HS-5 (cell line): ENCODE results near the gene LRCH3.

Experiments
- DNase-seq: peaks from one replicate; pipeline ENCODE4 v3.0.0-alpha.2; 2012; ENCODE audit warnings: low read depth

Gene LRCH3

DNA sequence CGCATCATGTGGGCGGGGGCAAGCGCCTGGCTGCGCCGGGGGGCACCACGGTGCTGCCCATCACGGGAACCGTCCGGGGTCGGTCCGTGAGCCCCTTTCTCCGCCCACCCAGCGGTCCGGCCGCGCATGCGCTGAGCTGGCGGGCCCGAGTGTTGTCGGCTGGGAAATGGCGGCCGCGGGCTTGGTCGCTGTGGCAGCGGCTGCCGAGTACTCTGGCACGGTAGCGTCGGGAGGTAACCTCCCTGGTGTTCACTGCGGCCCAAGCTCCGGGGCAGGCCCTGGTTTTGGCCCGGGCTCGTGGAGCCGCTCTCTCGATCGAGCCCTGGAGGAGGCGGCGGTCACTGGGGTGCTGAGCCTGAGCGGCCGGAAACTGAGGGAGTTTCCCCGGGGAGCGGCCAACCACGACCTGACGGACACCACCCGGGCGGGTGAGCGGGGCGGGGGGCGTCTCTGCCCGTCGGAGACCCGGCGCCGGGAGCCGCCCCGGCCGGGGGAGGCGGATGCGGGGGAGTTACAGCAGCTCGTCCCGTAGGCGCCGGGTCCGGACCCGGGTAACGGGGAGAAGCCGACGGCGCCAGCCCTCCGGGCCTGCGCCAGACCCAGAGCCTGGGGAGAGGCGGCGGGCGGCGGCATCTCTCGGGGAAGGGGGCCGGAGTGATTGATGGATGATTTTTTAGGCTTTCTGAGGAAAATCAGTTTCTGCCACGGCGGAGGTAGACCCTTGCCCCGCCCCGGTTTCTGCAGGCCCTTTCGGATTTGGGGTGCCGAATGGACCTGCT is at the start of gene LRCH3:
Gene LRCH3 (plus strand): TSS at position 142 of the 779 bp plus-strand sequence. CDS start 25 bp downstream, at position 167.
- peak; percentile 53 for DNase-seq

DNA sequence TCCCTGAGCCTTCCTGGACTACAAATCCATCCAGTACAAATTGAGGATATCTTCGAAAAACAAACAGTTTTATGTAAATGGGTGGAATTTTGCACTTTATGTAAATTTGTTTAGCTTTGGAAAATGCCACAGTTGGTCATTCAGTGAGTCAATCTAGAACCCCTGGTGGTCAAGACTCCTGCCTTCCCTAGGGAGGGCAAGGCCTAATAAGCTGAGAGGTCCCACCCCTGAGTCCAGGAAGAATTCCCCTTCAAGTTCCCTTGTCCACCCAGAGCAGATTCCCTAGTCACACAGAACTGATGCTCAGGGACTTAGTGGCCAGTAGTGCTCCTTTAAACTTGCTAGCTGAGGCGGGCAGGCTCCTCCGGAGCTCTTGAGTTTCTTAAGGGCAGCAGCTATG is 48.3 kb upstream of the LRCH3 start:
- no peak for DNase-seq

DNA sequence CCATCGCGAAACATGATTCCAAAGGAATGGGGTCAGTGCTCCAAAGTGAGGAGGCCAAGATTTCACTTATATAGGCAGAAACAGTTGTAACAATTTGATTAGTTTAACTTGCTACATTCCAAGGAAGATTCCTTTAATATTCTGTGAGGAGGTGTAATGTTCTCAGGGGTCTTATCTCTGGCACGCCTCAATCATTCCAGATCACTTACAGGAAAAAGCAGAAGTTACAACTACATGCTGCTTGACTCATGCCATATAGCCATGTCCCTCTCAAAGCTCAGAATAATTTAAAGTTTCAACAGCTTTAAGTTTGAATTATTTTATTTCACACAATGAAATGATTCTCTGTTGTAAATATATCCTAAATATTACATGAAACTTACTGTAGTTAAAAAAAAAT is 44.8 kb upstream of the LRCH3 start:
- no peak for DNase-seq

DNA sequence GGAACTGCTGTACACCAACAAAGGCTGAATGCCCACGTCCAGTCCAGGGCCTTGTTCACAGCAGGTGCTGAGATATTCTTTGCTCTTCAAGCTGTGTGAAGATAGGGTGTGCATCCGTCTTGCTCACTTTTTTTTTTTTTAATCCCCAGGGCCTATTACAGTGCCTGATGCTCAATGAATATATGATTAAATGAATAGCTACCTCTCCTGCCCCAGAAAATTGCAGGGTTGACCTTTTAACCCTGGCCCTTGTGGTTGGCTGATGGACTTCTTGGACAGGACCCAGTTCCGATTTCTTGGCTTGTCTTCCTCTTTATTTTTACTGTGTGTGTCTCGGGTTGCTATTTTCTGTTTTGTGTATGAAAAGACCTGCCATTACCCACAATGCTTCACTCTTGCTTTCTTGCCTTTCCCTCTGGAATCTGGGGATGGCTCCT is 44.2 kb upstream of the LRCH3 start:
- DNase-seq: no peak

DNA sequence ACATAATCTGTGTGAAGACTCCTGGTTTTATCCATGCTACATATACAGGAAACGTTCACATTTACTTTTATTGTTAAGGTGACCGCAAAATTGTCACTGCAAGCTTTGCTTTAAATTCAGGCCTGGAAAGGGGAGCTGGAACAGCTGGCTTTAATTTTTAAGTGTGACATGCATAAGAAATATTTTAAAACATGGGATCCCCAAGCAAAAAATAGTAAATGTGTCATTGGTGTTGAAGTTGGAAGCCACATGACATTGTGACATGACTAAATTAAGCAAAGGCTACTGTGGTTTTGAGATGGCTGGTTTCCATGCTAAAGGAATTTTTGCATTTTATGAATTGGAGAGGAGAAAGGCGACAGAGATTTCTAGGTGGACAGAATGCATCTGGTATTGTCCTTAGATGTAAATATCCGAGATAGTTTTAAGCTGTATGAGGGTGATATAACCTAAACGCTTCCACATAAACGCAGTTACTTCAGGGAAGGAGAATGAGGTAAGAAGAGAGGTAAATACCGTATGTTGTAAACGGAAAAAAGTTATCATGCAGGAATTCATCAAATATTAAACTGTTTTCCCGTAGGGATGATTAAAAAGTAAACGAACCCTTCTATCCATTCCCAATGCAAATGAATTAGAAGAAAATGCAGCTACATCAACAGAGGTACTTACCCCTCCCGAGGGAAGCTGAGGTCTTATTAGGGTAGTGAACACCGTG is 42.3 kb upstream of the LRCH3 start:
- no peak for DNase-seq

DNA sequence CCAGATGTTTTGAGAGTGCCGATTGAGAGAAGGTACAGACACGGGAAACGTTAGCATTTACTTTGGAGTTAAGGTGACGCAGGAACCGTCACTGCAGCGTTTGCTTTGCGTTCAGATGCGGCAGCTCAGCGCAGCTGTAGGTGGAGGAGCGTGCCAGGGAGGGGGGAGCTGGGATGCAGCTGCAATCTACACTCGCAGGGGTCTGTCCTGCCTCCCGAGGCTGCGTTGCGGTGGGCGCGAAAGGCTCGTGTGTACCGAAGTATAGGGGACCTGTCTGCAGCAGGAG is 41.8 kb upstream of the LRCH3 start:
- DNase-seq: no peak

DNA sequence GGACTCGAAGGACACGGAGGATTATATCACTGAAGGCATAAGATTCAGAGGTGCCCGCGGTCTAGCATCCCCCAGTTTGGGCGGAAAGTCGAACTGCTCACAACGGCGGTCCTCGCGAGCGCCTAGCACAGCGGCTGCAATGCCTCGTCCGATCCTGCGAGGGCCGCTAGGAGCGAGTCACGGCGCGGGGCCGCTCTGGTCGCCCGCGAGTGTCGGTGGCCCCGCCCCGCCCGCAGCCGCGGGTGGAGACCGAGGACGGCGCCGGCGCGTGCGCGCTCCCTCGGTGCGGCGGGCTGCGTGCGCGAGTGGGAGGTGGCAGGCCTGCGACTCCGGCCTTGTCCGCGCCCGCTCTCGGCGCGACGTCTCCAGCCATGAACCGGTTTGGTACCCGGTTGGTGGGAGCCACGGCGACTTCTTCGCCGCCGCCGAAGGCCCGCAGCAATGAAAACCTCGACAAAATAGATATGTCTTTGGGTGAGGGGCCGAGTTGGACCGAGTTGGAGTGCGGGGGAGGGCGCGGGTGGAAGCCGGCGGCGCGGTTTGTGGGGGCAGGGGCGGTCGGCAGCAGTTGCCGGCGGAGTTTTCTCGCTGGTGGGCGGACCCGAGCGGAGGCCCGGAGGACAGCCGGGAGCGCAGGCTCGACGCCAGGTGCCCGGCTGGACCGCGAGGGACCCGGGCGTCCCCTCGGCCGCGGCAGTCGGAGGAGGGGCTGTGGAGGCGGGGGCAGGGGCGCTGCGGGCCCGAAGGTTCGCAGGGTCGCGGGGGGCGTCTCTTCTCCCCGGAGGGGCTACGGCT is 41.3 kb upstream of the LRCH3 start, which contains the start of gene FYTTD1:
Gene FYTTD1 (plus strand): TSS at position 283 of the 795 bp plus-strand sequence. CDS start 89 bp downstream, at position 372.
- DNase-seq: no peak

DNA sequence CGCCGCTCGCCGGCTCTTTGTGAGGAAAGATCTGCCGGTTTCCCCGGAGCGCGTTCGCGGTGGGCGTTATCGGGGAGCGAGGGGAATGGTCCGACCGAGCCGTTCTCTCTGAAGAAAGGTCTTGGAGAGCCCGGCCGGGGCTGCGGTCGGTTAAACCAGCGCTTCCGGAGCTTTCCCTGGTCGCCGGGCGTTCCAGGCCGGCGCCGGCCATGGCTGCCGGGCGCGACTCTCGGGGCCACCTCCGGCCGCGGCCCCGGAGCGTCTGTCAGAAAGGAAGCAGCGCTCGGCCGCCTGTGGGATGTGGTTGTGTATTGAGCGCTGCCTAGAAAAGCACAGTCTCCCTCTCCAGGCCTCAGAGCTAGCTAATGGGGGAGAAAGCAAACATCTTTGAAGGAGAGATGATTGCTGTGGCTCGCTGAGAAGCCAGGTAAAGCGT is 40.6 kb upstream of the LRCH3 start:
- DNase-seq: no peak

DNA sequence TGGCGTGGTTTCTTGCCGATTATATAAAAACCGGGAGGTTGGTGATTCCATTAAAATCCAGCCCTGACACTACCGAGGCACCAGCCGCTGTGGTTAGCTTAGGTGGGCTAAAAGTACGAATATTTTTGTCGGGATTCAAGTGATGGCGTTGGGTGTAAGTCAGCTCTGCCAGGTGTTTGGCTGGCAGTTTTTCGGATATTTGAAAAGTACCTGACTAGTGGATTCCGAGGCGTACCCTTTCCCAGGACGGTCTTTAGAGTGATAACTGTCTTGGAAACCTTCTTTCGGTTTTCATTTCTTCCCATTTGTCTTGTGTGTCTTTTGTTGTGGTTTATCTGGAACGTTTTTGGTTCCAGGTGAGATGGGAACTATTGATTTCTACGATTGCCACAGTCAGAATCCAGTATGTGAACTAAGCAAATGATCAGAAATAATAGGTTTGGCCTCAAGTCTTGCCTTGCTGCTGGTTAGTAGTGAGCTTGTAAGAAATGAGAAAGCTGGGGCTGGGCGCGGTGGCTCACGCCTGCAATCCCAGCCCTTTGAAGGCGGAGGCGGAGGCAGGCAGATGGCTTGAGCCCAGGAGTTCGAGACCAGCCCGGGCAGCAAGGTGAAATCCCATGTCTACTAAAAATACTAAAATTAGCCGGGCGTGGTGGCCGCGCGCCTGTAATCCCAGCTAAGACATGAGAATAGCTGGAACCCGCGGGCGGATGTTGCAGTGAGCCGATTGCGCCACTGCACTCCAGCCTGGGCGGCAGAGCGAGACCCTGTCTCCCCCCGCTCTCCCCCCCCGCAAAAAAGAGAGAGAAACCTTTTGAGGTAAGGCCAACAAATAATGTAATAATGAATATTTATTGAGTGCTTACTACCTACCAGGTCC is 40.0 kb upstream of the LRCH3 start:
- DNase-seq: no peak

DNA sequence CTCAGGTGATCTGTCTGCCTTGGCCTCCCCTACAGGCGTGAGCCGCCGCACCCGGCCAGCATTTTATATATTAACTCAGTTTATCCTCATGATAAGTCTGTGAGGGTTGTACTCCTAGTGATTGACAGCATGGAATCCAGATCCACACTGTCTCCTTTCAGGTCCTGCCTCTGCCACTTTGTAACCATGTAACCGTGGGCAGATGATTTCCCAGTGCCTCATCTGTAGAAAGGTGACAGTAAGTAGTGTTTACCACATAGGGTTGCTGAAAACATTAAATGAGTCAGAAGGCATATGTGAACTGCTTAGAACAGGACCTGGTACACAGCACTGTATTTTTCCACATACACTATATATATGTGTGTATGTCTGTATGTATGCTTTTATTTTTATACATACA is 38.9 kb upstream of the LRCH3 start:
- DNase-seq: no peak

DNA sequence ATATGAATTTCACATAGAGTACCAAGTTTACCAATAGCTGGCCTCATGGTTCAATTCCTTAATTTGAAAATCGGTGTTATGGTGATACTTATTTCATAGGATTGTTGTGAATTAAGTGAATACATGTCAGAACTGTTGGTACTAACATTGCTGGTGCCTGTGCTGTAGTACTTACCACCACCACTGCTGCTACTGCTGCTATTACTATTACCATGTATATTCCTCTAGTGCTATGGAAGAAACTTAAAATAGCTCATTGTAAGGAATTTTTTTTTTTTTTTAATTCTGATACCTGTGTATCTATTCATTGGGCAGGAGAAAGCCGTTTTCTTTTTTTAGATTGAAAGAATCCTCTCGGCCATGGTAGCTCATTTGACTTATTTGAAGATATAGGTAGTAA is 37.8 kb upstream of the LRCH3 start:
- no peak for DNase-seq

DNA sequence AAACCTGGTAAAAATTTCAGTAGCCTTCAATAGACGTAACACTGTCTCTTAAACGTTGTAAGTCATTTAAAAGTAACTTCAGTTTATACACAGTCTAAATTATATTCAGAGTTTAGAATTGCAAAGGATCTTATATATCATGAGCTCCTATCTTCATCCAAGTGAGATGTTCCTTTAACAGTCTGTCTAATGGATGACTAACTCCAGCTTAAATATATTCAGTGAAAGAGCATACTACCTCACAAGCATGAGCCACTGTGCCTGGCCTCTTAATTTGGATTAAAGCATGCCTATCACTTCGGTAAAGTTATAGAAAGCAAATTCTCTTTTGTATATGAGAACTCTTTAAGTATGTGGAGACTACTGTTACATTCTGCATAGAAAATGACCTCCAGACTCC is 34.4 kb upstream of the LRCH3 start:
- DNase-seq: no peak

DNA sequence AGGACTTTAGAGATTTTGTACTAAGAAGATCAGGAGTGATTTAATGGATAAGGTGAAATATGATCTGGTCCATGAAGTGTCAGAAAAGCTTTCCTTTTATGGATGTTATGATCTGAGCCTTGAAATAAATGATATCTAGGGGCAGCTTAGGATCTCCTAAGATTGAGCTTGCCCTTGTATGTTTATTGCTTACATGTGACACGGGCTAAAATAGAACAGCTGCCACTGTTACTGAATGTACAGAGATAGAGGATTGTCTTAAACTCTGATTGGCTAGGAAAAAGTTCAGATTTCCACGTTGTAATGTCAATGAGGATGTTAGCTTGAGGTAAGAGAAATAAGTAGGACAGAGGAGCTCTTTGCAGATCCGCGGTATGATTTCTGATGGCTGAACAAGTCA is 32.5 kb upstream of the LRCH3 start:
- DNase-seq: no peak

DNA sequence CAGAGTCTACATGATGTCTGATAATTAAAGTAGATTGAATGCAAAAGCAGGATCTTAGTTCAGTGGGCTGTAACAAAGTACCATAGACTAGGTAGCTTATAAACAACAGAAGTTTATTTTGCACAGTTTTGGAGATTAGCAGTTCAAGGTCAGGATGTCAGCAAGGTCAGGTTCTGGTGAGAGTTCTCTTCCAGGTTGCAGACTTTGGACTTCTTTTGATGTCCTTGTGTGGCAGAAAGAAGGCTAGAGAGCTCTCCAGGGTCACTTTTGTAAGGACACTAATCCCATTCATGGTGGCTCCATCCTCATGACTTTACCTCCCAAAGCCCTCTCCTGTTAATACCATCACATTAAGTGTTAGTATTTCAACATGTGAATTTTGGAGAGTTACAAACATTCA is 29.3 kb upstream of the LRCH3 start:
- DNase-seq: no peak

DNA sequence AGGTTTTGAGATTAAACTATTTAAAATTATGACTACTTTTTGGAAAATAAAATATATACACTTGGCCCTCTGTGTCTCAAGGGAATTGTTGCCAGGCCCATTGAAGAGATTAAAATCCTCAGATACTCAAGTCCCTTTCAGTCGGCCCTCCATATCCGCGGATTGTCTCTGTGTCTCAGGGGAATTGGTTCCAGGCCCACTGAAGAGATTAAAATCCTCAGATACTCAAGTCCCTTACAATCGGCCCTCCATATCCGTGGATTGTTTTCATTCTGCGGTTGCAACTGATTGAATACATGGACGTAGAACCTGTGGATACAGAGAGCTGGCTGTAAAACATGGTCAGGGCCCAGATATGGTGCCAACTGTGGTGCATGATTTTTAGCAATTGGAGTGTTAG is 15.7 kb upstream of the LRCH3 start:
- no peak for DNase-seq

DNA sequence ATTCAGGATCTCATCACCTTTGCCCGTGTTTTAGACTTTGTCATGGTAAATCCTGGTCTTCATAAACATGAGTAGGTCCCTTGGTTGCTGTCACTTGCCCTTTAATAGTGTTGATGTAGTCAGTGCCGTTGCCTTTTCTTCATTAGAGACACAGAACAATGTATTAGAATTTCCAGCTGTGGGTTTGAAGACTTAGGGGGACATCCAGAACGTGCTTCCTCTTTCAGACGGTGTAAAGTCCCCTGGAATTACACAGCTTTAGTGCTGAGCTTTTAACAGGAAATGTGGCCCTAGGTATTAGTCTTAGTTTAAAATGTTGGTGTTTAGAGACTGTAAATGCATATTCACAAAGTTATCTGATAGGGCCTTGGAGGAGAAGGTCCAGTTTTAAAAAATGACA is 8.8 kb upstream of the LRCH3 start:
- DNase-seq: no peak

DNA sequence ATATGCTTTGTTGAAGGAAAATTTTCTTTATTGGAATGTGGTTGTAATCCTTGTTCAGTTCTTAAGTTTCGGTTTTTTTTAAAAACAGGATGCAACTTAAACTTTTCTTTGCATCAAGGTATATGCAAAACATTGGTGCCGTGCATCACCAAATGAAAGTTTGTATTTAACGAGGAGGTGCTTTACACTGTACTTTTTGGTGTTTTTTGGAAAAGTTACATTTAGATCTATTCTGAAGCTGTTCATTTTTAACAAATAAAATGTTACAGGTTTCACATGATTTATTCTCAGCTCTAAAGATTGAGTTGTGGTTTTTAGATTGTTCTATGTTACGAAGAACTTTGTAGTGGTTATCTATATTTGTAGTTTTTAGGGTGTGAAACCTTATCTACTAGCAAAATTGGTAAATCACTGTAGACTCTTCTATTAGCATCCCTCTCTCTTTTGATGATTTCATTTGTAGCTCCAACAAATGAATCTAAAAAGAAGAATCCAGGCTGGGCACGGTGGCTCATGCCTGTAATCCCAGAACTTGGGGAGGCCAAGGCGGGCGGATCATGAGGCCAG is 7.0 kb upstream of the LRCH3 start:
- no peak for DNase-seq

DNA sequence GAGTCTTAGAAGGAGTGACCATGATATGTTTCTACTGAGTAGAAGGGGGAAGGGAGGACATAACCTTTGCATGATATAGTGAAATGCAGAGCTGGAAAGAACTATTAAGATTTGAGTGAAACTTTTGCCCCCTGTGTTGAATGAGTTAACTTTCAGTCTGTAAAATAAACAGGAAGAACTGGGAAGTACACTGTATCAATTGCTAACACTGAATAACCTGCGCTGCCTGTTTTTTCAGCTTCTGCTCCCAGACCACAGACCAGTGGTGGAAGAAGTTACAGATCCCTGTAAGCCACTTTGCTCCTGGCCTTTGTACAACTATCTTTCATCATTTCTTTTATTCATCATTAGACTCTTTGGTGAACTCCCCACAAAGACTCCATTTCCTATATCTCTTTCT is 3.6 kb upstream of the LRCH3 start:
- no peak for DNase-seq

DNA sequence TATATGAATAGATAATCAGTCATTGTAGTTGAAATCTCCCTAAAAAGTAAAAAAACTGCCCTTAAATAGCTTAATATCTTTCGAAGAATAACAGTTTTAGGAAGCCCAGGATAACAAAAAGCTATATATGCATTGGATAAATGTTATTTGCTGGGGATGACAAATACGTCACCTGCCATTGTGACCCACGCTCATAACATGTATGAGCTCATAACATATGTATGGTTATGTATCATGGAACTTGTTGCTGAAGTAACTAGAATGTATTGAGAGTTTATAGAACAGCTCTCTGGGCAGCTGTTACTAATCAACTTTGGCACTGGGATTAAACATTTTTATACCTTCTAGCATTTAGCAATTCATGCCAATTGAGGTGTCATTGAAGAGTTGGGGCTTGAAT is 1.7 kb upstream of the LRCH3 start:
- DNase-seq: no peak

DNA sequence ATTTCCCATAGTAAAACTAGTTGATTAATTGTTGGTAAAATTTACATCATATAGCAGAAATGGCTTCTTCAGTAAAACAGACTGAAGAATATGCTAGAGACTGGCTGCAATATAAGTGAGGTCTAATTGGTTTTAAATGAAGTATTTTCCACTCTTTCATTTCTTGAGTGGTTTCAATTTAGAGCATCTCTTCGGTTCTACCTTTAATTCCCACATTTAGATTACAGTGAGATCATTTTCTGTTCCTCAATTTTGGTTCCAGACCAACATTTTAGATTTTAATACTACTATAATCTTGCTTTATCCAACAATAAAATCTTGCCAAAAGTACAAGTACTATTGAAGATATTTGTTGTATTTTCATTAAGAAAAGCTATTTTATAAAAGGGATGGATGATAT is 1.0 kb upstream of the LRCH3 start:
- DNase-seq: no peak

DNA sequence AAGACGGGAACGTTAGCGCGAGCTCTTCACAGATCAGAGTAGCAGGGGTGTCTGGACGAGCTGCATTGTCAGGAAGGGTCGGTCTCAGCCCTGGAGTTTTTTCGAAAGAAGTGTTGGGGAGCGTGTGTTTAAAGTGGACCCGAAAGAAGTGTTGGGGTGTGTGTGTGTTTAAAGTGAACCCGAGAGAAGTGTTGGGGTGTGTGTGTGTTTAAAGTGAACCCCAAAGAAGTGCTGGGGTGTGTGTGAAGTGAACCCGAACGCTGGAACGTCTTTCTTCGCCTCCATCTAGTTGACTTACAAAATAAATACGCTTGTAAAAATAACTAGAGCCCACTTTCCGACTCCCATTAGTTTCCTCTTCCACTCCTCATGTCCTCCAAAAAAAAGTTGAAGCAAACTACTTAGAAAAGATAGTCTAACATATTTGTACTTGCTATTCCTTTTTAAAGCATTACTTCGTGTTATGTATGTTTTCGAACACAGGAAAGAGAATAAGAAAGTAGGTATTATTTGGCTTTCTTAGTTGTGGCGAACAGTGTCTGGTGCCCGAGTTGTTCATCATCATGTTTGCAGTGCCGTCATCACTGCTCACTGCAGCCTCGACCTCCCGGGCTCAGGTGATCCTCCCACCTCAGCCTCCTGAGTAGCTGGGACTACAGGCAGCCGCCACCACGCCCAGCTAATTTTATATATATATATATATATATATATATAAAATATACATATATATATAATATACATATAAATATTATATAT is 1.0 kb downstream of the LRCH3 start:
- no peak for DNase-seq
